ENCODE data around the gene MGRN1.

MGRN1 gene

GRCh38 chr16:4654964-4655590 is 30.5 kb downstream of the MGRN1 start:
- DNase-seq: no peak

GRCh38 chr16:4655801-4656200 is 31.2 kb downstream of the MGRN1 start:
- no peak for DNase-seq

- no peak for DNase-seq
Observed at GRCh38 chr16:4656221-4656620, 31.6 kb downstream of the MGRN1 start.

GRCh38 chr16:4656695-4657686 is 32.4 kb downstream of the MGRN1 start:
- DNase-seq: no peak

GRCh38 chr16:4659363-4660353 is 35.0 kb downstream of the MGRN1 start:
- DNase-seq: no peak

- no peak for DNase-seq
Observed at GRCh38 chr16:4660454-4661007, 35.9 kb downstream of the MGRN1 start.

GRCh38 chr16:4661661-4662060 is 37.0 kb downstream of the MGRN1 start:
- DNase-seq: no peak

- no peak for DNase-seq
Observed at GRCh38 chr16:4663465-4663776, 38.8 kb downstream of the MGRN1 start.

GRCh38 chr16:4663777-4664465 is 39.3 kb downstream of the MGRN1 start:
- DNase-seq: no peak

GRCh38 chr16:4664538-4665418 is 40.2 kb downstream of the MGRN1 start:
- no peak for DNase-seq

- no peak for DNase-seq
Observed at GRCh38 chr16:4666537-4667202, 42.0 kb downstream of the MGRN1 start.

GRCh38 chr16:4667203-4667963 is 42.8 kb downstream of the MGRN1 start:
- DNase-seq: no peak

GRCh38 chr16:4668313-4668960 is 43.8 kb downstream of the MGRN1 start:
- no peak for DNase-seq

- DNase-seq: no peak
Observed at GRCh38 chr16:4673387-4674046, 48.9 kb downstream of the MGRN1 start.

GRCh38 chr16:4674926-4675530 is 50.4 kb downstream of the MGRN1 start:
- no peak for DNase-seq

- DNase-seq: no peak
Observed at GRCh38 chr16:4675864-4676786, 51.5 kb downstream of the MGRN1 start.

- no peak for DNase-seq
Observed at GRCh38 chr16:4676831-4677230, 52.2 kb downstream of the MGRN1 start.
